ENCODE measurements around the gene COX7C.

Gene COX7C

DNA sequence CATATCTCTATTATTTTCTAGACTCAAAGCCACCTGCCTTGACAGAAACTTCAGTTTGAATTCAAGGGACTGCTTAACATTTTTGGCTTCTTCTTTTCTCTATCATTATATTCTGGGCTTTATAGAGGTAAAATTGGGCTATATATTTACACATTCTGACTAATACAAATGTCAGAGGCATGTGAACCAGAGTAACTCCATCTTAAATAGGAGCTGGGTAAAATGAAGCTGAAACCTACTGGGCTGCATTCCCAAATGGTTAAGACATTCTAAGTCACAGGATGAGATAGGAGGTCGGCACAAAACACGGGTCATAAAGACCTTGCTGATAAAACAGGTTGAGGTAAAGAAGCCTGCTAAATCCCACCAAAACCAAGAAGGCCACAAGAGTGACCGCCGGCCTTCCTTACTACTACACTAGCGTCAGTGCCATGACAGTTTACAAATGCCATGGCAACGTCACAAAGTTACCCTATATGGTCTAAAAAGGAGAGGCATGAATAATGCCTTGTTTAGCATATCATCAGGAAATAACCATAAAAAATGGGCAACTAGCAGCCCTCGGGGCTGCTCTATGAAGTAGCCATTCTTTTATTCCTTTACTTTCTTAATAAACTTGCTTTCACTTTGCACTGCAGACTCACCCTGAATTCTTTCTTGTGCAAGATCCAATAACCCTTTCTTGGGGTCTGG is 44.8 kb upstream of the COX7C start:
- H3K9me3 ChIP-seq (ENCODE audit: insufficient read depth, low read length, severe bottlenecking) = no peaks in the 10 kb centered on the region
- H3K27ac ChIP-seq (ENCODE audit: low read length) = no peak overlapping the region
- H2AFZ ChIP-seq (ENCODE audit: low read depth, low read length) = no peak overlapping the region
- no peaks in the 10 kb centered on the region for H3K4me1 ChIP-seq (ENCODE audit: insufficient read depth, low read length)
- H3K4me3 ChIP-seq (ENCODE audit: low read depth in 1 of 2, low read length in 2 of 2) = no peak overlapping the region
- no peaks in the 10 kb centered on the region for H3K36me3 ChIP-seq (ENCODE audit: insufficient read depth, low read length)
- no peaks in the 10 kb centered on the region for H4K20me1 ChIP-seq (ENCODE audit: insufficient read depth, low read length)
- TF ChIP-seq, protein P1, sequence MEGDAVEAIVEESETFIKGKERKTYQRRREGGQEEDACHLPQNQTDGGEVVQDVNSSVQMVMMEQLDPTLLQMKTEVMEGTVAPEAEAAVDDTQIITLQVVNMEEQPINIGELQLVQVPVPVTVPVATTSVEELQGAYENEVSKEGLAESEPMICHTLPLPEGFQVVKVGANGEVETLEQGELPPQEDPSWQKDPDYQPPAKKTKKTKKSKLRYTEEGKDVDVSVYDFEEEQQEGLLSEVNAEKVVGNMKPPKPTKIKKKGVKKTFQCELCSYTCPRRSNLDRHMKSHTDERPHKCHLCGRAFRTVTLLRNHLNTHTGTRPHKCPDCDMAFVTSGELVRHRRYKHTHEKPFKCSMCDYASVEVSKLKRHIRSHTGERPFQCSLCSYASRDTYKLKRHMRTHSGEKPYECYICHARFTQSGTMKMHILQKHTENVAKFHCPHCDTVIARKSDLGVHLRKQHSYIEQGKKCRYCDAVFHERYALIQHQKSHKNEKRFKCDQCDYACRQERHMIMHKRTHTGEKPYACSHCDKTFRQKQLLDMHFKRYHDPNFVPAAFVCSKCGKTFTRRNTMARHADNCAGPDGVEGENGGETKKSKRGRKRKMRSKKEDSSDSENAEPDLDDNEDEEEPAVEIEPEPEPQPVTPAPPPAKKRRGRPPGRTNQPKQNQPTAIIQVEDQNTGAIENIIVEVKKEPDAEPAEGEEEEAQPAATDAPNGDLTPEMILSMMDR (IDR thresholded peaks at IDR 0.05; ENCODE audit: borderline replicate concordance, extremely low read depth, low read length, poor library complexity, severe bottlenecking) = no peak
- no peak for TF ChIP-seq EZH2 (IDR thresholded peaks at IDR 0.05; ENCODE audit: borderline replicate concordance, low read depth, low read length, severe bottlenecking)
- no peak overlapping the region for H3K4me2 ChIP-seq (ENCODE audit: insufficient read depth, low read length)
- H3K79me2 ChIP-seq (ENCODE audit: insufficient read depth, low read length) = no peaks in the 10 kb centered on the region
- no peak for ATAC-seq (ENCODE audit: insufficient read depth, low read depth)
- H3K9ac ChIP-seq (ENCODE audit: low read depth, low read length) = no peak overlapping the region
- no peak for DNase-seq
- H3K27me3 ChIP-seq (ENCODE audit: insufficient read depth, low read length, poor library complexity) = no peaks in the 10 kb centered on the region

DNA sequence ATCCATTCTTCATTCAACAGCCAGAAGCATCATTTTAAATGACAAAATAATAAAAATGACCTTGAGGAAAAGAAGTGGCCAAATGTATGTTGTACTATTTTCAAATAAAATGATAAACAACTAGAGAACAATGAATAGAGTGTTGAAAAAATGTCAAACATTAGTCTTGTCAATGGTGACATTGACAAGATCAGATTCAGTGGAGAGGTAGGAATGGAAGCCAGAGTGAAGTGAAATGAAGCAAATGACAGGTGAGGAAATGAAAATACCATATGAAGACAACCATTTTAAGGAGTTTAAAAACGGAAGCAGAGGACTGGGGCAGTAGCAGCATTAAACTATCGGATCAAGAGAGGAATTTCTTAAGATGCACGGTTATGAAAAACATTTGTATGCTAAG is 38.2 kb upstream of the COX7C start:
- ATAC-seq (ENCODE audit: insufficient read depth, low read depth) (no peak), DNase-seq (no peak)
- no peak overlapping the region for H2AFZ ChIP-seq (ENCODE audit: low read depth, low read length)
- H3K4me1 ChIP-seq (ENCODE audit: insufficient read depth, low read length) = no peaks in the 10 kb centered on the region
- no peaks in the 10 kb centered on the region for H3K79me2 ChIP-seq (ENCODE audit: insufficient read depth, low read length)
- H3K9ac ChIP-seq (ENCODE audit: low read depth, low read length) = no peak overlapping the region
- H3K36me3 ChIP-seq (ENCODE audit: insufficient read depth, low read length) = no peaks in the 10 kb centered on the region
- no peak overlapping the region for H3K27ac ChIP-seq (ENCODE audit: low read length)
- H3K27me3 ChIP-seq (ENCODE audit: insufficient read depth, low read length, poor library complexity) = no peaks in the 10 kb centered on the region
- H3K9me3 ChIP-seq (ENCODE audit: insufficient read depth, low read length, severe bottlenecking) = no peaks in the 10 kb centered on the region
- H3K4me2 ChIP-seq (ENCODE audit: insufficient read depth, low read length) = no peak overlapping the region
- H4K20me1 ChIP-seq (ENCODE audit: insufficient read depth, low read length) = no peaks in the 10 kb centered on the region
- H3K4me3 ChIP-seq (ENCODE audit: low read depth in 1 of 2, low read length in 2 of 2) = no peak overlapping the region
- TF ChIP-seq EZH2 (IDR thresholded peaks at IDR 0.05; ENCODE audit: borderline replicate concordance, low read depth, low read length, severe bottlenecking) = no peak
- TF ChIP-seq, protein P1 (IDR thresholded peaks at IDR 0.05; ENCODE audit: borderline replicate concordance, extremely low read depth, low read length, poor library complexity, severe bottlenecking) = no peak

DNA sequence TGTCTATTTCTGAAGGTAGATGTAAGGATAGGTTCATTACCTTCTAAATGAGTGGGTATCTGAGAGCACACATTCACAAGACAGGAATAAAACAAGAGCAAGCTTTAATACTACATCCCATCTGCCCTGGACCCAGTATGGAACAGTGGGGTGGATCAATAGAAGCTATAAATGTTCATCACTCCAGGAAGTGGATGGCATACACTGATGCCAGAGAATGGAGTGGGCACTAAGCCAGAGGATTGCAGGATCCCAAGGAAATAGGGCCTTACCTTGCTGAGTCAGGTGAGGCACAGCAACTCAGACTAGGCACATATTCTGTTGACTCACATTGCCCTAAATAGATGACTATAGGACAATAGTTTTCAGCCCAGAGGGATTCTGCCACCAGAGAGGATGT is 21.3 kb upstream of the COX7C start:
- Histone ChIP-seq H3K36me3 (ENCODE audit: insufficient read depth, low read length) (no peaks in the 10 kb centered on the region), H3K79me2 (ENCODE audit: insufficient read depth, low read length) (no peaks in the 10 kb centered on the region), H3K4me1 (ENCODE audit: insufficient read depth, low read length) (no peaks in the 10 kb centered on the region), H3K4me2 (ENCODE audit: insufficient read depth, low read length) (no peak overlapping the region), H3K27me3 (ENCODE audit: insufficient read depth, low read length, poor library complexity) (no peaks in the 10 kb centered on the region), H3K9ac (ENCODE audit: low read depth, low read length) (no peak overlapping the region), H3K4me3 (ENCODE audit: low read depth in 1 of 2, low read length in 2 of 2) (no peak overlapping the region), H2AFZ (ENCODE audit: low read depth, low read length) (no peak overlapping the region), H4K20me1 (ENCODE audit: insufficient read depth, low read length) (no peaks in the 10 kb centered on the region), H3K9me3 (ENCODE audit: insufficient read depth, low read length, severe bottlenecking) (no peaks in the 10 kb centered on the region), H3K27ac (ENCODE audit: low read length) (no peak overlapping the region)
- no peak for ATAC-seq (ENCODE audit: insufficient read depth, low read depth)
- DNase-seq = no peak
- TF ChIP-seq, protein P1 (IDR thresholded peaks at IDR 0.05; ENCODE audit: borderline replicate concordance, extremely low read depth, low read length, poor library complexity, severe bottlenecking) = no peak
- no peak for TF ChIP-seq EZH2 (IDR thresholded peaks at IDR 0.05; ENCODE audit: borderline replicate concordance, low read depth, low read length, severe bottlenecking)
